NCI-H128 (cell line): ENCODE data around the gene ZNF407.
A peak's percentile ranks its signal among the peaks of the same experiment; 100 is the strongest.

Experiments used
- DNase-seq: peaks from one replicate; lab custom pipeline; 2025; ENCODE audit not compliant: unreplicated experiment; lab: John Stamatoyannopoulos, UW

ZNF407 gene

DNA sequence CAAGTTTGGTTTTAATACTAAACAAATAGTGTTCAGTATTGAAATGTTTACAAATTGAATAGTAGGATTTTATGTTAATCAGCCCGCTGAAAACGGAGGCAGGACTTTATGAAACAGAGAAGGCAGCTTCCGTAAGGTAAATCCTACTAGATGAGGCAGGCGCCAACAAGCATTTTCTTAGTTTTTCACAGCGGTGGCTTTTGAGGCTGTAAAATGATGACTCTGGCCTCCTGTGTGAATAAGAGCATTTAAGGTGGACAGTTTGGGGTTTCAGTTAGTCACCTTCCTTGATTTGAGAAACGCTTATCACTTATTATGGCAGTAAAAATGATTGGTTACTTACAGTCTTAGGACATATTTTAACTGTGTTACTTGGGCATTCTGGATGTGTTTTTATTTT lies 398.4 kb downstream of the ZNF407 start:
- no peak for DNase-seq

DNA sequence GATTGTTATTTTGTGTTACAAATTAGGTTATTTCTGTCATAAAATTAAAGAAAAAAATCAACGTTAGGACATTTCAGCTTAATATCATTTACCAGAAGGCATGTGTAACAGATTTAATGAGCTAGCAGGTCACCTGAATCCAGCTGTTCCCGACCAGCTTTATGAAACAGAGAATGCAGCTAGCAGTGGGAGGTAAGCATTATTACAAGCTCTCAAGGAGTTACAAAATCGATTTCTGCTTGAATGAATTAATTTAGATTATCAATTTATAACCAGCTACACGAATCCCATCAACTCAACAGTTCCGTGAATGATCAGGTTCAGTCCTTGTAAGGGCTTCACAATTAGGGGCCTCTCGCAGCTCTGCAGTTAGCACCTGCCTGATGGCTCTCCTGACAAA lies 399.3 kb downstream of the ZNF407 start:
- peak; percentile 26 for DNase-seq

GRCh38 chr18:75000920-75001319 lies 403.2 kb downstream of the ZNF407 start:
- DNase-seq = no peak

- no peak for DNase-seq
Measured at GRCh38 chr18:75003039-75003438, 405.4 kb downstream of the ZNF407 start.

DNA sequence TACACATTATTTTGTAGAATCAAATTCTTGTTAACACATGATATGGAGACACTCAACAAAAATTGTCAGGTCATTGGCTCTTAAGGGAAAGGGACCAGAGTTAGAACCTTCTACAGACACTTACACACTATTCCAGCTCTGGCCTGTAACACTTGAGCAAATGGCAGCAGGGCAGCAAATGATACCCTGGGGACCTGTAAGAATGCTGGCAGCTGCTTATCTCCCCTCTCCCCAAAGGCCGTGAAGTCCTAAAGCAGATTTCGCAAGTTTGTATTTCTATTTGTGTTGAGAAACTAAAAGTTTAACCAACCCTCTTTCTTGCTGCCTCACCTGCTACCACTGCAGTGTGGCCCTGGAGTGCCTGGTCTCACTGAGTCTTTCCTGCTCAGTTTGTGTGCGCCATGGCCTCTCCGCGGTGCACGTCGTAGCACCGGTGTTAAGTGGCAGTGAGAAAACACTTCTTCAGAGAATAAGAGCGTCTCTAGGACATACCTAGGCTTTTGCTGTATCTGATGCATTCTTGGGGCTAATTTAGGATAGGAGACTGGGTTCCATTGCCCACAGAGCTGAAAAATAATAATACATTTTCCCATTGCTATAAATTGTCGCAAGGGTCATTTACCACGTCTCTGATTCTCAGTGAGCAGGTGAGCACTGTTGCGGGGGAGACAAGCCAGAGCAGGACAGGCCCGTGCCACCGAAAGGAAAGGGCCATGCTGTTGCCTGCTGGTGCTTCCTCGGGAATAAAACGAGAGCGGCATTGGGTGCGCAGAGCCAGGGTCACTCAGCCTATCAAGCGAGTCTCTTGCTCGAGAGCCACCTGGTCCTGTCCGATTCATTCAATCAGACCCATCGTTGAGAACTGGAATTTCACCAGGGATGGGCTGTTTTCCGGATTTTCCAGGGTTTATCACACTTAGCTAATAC lies 406.4 kb downstream of the ZNF407 start:
- no peak for DNase-seq

GRCh38 chr18:75005626-75006025 lies 408.0 kb downstream of the ZNF407 start:
- no peak for DNase-seq

DNA sequence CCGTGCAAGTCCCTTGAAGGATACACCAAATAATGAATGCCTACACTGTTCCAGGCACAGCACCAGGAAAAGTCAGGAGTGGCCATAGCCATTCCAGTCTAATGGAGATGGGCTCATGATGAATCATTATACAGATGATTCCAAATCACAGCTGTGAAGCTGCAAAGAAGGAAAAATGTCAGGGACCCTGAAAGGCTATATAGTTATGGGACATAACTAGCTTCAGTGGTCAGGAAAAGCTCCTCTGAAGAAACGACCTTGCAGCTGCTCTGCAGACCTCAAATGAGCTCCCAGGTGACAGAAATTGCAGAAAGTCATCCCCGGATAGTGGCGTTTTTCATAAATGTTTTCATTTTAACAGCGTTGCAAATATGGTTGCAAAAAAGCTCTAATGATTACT lies 410.5 kb downstream of the ZNF407 start:
- no peak for DNase-seq

GRCh38 chr18:75009296-75009695 lies 411.6 kb downstream of the ZNF407 start:
- no peak for DNase-seq

DNA sequence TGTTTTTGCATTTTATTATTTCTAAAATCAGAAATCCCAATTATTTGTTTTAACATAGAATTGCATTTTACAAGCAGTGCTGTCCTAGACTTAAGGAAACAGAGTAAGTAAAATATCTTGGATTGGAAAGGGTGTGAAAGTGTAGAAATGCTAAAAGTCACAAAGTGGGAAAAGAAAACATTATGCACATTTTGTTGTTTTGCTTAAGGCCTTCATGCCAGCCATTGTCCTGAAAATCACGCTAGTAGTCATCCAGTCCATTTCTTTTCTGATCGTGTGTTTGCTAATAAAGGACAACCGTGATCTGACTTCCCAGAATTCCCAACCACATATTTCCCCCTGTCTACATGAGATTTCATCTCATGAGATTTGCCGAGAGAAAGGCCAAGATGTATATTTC lies 412.2 kb downstream of the ZNF407 start:
- DNase-seq = no peak

- no peak for DNase-seq
Measured at GRCh38 chr18:75010278-75010677, 412.6 kb downstream of the ZNF407 start.

GRCh38 chr18:75010689-75011088 lies 413.0 kb downstream of the ZNF407 start:
- no peak for DNase-seq

- no peak for DNase-seq
Measured at GRCh38 chr18:75016025-75016717, 418.5 kb downstream of the ZNF407 start.

- no peak for DNase-seq
Measured at GRCh38 chr18:75023473-75023872, 425.8 kb downstream of the ZNF407 start.

GRCh38 chr18:75024871-75025270 lies 427.2 kb downstream of the ZNF407 start:
- DNase-seq = no peak

- no peak for DNase-seq
Measured at GRCh38 chr18:75025573-75025972, 427.9 kb downstream of the ZNF407 start.

DNA sequence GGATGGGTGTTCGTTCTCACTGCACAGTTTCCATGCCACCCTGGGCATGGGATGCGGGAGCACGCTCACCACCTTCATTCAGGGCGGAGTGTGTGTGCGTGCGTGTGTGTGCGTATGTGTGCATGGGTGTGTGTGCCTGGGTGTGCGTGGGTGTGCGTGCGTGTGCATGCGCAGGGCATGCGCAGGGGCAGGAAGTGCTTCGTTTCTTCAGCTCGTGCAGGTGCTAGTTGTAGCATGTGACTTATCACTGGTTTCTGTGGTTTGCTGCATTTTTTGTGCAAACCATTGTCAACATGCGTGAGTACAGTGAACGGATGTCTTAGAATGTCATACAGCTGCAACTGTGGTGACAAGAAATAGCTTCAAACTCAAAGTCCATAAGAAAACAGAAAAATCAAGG lies 431.8 kb downstream of the ZNF407 start:
- DNase-seq = no peak

- no peak for DNase-seq
Measured at GRCh38 chr18:75031717-75032317, 434.1 kb downstream of the ZNF407 start.

DNA sequence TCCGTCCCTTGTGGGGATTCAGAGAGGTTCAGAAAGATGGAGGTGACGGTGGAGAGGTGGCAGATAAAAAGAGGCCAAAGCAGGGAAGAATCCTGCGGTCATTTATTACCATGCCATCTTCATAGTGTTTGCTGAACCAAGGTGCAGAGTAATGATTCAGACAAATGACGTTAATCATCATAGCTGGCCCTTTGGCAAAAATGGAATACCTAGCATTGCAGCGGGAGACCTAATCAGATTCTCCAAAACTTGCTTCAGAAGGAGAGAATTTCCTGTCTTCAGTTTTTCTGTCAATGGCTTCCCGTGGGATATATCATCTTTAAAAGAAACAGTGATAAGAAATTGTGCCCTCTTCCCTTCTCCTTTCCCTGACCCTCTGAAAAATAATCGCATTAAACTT lies 435.8 kb downstream of the ZNF407 start:
- DNase-seq = no peak

DNA sequence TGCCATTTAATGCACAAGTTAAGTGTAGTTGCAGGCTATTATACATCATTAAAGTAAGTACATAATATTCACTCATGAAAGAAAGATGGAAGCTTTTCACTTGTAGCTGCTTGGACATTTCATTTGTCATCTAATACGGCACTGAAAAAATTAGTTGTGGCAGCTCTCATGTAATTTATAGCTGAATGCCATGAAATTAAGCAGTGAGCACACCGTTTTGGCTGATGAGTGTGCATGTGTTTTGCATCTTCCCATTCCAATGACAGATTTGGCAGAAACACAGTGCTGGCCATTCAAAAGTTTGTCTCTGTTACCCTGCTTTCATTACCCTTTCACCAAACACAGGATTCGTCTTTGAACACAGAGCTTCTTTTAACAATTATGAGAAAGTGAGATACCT lies 437.3 kb downstream of the ZNF407 start:
- no peak for DNase-seq

GRCh38 chr18:75035928-75036327 lies 438.3 kb downstream of the ZNF407 start:
- no peak for DNase-seq

GRCh38 chr18:75036917-75037688 lies 439.4 kb downstream of the ZNF407 start:
- no peak for DNase-seq
